IPS-20b (cell line): ENCODE results near the gene PDGFB.

ENCODE experiments used
- H3K27ac ChIP-seq: one replicate; pipeline ENCODE4 v1.5.1; 2013; ENCODE audit warnings: low read length
- H3K27me3 ChIP-seq: 2 replicates; pipeline ENCODE4 v1.6.1; 2013; ENCODE audit warnings: mild to moderate bottlenecking, low read length, inconsistent platforms; ENCODE audit not compliant: insufficient read depth
- H3K36me3 ChIP-seq: 2 replicates; pipeline ENCODE4 v1.6.1; 2013; ENCODE audit warnings: low read depth, mild to moderate bottlenecking, inconsistent platforms, low read length, moderate library complexity; ENCODE audit not compliant: insufficient read depth
- H3K4me1 ChIP-seq: 2 replicates; pipeline ENCODE4 v1.6.1; 2013; ENCODE audit warnings: mild to moderate bottlenecking, control low read depth, inconsistent platforms, low read length, moderate library complexity; ENCODE audit not compliant: insufficient read depth
- H3K4me3 ChIP-seq: 2 replicates; pipeline ENCODE4 v1.5.1; 2013; ENCODE audit warnings: mild to moderate bottlenecking, low read length, inconsistent platforms
- H3K9ac ChIP-seq: 2 replicates; pipeline ENCODE4 v1.6.1; 2013; ENCODE audit warnings: low read depth, mild to moderate bottlenecking, inconsistent platforms, low read length, moderate library complexity
- H3K9me3 ChIP-seq: 2 replicates; pipeline ENCODE4 v1.6.1; 2013; ENCODE audit warnings: mild to moderate bottlenecking, low read depth, low read length, inconsistent platforms; ENCODE audit not compliant: insufficient read depth

The PDGFB gene

GRCh38 chr22:39179841-39180335, 64.9 kb downstream of the PDGFB start:
- no peaks in the 10 kb centered on the region for H3K27me3 ChIP-seq

GRCh38 chr22:39179401-39179827, 65.4 kb downstream of the PDGFB start:
- Histone ChIP-seq H3K9me3 (no peaks in the 10 kb centered on the region), H3K27me3 (no peaks in the 10 kb centered on the region), H3K36me3 (no peaks in the 10 kb centered on the region), H3K27ac (no peak overlapping the region), H3K4me3 (no peak overlapping the region), H3K4me1 (peaks cover 30% of the 10 kb centered on the region), H3K9ac (no peak overlapping the region)

More at GRCh38 chr22:39179841-39180335, 64.9 kb downstream of the PDGFB start:
- no peak overlapping the region for H3K27ac ChIP-seq
- H3K9ac ChIP-seq, result no peak overlapping the region
- peaks cover 28% of the 10 kb centered on the region for H3K4me1 ChIP-seq
- no peaks in the 10 kb centered on the region for H3K9me3 ChIP-seq
- no peaks in the 10 kb centered on the region for H3K36me3 ChIP-seq
- H3K4me3 ChIP-seq, result no peak overlapping the region

- H3K36me3 ChIP-seq, result no peaks in the 10 kb centered on the region
- H3K4me3 ChIP-seq, result no peak overlapping the region
- peaks cover 37% of the 10 kb centered on the region for H3K4me1 ChIP-seq
- no peak overlapping the region for H3K27ac ChIP-seq
- H3K9ac ChIP-seq, result no peak overlapping the region
- no peaks in the 10 kb centered on the region for H3K27me3 ChIP-seq
- no peaks in the 10 kb centered on the region for H3K9me3 ChIP-seq
These were observed 66.3 kb downstream of the PDGFB start for GRCh38 chr22:39178206-39179111.

- H3K4me3 ChIP-seq, result no peak overlapping the region
- H3K27me3 ChIP-seq, result no peaks in the 10 kb centered on the region
- H3K27ac ChIP-seq, result no peak overlapping the region
- peaks cover 37% of the 10 kb centered on the region for H3K4me1 ChIP-seq
- H3K9ac ChIP-seq, result peak overlapping the region; percentile 83; the same call in 1 of the 2 replicates
- H3K9me3 ChIP-seq, result no peaks in the 10 kb centered on the region
- H3K36me3 ChIP-seq, result no peaks in the 10 kb centered on the region
These were observed 67.0 kb downstream of the PDGFB start for GRCh38 chr22:39177791-39178190.

GRCh38 chr22:39177456-39177775, 67.4 kb downstream of the PDGFB start:
- Histone ChIP-seq H3K4me3 (no peak overlapping the region), H3K27me3 (no peaks in the 10 kb centered on the region), H3K9ac (peak overlapping the region; percentile 83; the same call in 1 of the 2 replicates), H3K9me3 (no peaks in the 10 kb centered on the region), H3K27ac (no peak overlapping the region), H3K36me3 (no peaks in the 10 kb centered on the region), H3K4me1 (peaks cover 37% of the 10 kb centered on the region)

- Histone ChIP-seq H3K27me3 (no peaks in the 10 kb centered on the region), H3K9ac (peak overlapping the region; percentile 83; the same call in 1 of the 2 replicates), H3K36me3 (no peaks in the 10 kb centered on the region), H3K9me3 (no peaks in the 10 kb centered on the region), H3K4me1 (peaks cover 37% of the 10 kb centered on the region), H3K27ac (peak overlapping the region; percentile 48), H3K4me3 (no peak overlapping the region)
These were observed 67.9 kb downstream of the PDGFB start for GRCh38 chr22:39176714-39177455.

- Histone ChIP-seq H3K27ac (peak overlapping the region; percentile 65), H3K4me3 (no peak overlapping the region; the same call in 1 of the 2 replicates), H3K27me3 (no peaks in the 10 kb centered on the region), H3K9me3 (no peaks in the 10 kb centered on the region), H3K9ac (peak overlapping the region; percentile 83; the same call in 1 of the 2 replicates), H3K36me3 (no peaks in the 10 kb centered on the region), H3K4me1 (peaks cover 38% of the 10 kb centered on the region)
These were observed 68.6 kb downstream of the PDGFB start for GRCh38 chr22:39176143-39176713.

GRCh38 chr22:39175353-39176142, 69.2 kb downstream of the PDGFB start:
- H3K36me3 ChIP-seq, result no peaks in the 10 kb centered on the region
- peak overlapping the region; percentile 20; the same call in 1 of the 2 replicates for H3K4me3 ChIP-seq
- H3K27me3 ChIP-seq, result no peaks in the 10 kb centered on the region
- peak overlapping the region; percentile 65 for H3K27ac ChIP-seq
- H3K9ac ChIP-seq, result peak overlapping the region; percentile 83; the same call in 1 of the 2 replicates
- H3K4me1 ChIP-seq, result peaks cover 41% of the 10 kb centered on the region
- H3K9me3 ChIP-seq, result no peaks in the 10 kb centered on the region

- H3K27ac ChIP-seq, result peak overlapping the region; percentile 95
- H3K9ac ChIP-seq, result peak overlapping the region; percentile 84
- peaks cover 41% of the 10 kb centered on the region for H3K4me1 ChIP-seq
- H3K36me3 ChIP-seq, result no peaks in the 10 kb centered on the region
- H3K4me3 ChIP-seq, result peak overlapping the region; percentile 20; the same call in 1 of the 2 replicates
- H3K9me3 ChIP-seq, result no peaks in the 10 kb centered on the region
- H3K27me3 ChIP-seq, result no peaks in the 10 kb centered on the region
These were observed 70.1 kb downstream of the PDGFB start for GRCh38 chr22:39174498-39175352.

GRCh38 chr22:39173787-39174497, 70.8 kb downstream of the PDGFB start:
- H3K4me3 ChIP-seq, result no peak overlapping the region
- H3K36me3 ChIP-seq, result no peaks in the 10 kb centered on the region
- no peaks in the 10 kb centered on the region for H3K27me3 ChIP-seq
- H3K4me1 ChIP-seq, result peaks cover 39% of the 10 kb centered on the region
- H3K9me3 ChIP-seq, result no peaks in the 10 kb centered on the region
- peak overlapping the region; percentile 95 for H3K27ac ChIP-seq
- H3K9ac ChIP-seq, result peak overlapping the region; percentile 84; the same call in 1 of the 2 replicates
